UCSD-AML1 (cell line): ENCODE data around the gene POLR2A.
"Not testable (repeated sequence)": the region's sequence is repeated elsewhere in the genome, so short reads cannot be mapped to it uniquely, and the experiment has no call there.

ENCODE experiments used
- DNase-seq: peaks from one replicate; lab custom pipeline; 2025; ENCODE audit not compliant: unreplicated experiment; lab: John Stamatoyannopoulos, UW

The POLR2A gene

DNA sequence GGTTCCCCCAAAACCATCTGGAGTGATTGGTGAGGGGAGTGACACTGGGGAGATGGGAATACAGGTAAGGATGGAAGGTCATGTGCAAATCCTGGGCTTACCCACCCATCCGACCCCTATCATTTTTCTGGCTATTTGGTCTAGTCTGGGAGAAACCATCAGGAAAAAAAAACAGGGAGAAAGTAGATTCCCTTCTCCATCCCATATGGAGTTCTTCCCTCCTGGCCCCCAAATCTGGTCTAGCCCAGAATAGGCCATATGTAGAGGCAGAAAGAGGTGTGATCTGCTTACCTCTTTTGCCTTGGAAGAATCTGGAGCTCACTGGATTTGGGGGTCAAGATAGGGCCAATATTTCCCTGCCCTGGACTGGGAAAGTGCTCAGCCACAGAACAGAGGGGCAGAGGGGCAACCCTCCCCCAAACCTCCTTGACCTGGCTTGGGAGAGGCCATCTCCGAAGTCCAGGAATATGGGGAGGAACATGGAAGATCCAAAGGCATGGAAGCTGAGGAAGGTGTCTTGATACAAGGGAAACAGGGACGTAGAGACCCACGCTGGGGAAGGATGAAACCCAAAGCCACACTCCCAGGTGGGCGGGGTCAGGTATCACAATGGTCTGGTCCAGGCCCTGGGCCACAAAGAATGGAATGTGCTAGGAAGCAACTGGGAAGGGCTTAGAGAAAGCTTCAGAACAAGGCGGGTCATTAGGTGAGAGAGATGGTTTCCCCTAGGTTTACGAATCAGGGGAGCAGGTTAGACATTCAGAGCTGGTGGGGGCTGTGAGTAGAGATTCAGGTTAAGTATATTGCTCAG, 23.1 kb upstream of the POLR2A start:
- DNase-seq: no peak

DNA sequence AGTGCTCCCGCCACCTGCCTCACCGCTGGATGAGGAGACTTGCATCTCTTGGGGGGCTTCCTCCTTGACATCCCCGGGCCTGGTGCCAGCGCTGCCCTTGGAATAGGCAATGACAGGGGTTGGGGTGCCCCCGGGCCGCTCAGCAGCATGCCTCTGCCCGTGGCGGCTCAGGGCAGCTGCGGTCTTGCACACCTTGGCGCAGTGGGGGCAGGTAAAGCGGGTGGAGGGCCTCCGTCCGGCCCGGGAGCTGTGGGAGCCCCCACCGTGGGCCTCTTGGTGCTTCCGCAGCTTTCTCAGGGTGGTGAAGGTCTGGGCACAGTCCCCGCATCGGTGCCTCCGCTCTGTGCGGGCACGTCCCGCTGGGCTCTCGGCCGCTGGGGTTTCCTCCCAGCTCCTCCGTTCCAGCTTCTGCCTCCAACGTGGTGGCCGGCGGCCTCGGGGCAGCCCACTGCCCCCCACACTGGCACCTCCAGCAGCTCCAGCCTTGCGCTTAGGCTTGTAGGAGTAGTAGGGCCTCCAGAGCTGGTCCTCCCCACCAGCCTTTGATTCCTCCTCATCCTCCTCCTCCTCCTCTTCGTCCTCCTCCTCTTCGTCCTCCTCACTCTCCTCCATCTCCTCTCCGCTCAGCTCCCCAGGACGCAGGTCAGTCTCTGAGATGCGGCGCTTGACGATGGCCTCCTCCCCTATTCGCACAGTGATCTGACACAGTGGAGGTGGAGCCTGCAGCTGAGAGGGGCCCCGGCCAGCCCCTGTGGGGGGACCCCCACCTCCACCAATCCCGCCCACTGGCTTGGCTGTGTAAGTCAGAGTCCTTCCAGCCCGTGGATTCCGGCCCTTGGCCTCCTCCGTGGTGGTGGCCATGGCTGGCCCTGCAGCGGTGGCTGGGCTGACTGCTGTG, 21.4 kb upstream of the POLR2A start:
- no peak for DNase-seq

DNA sequence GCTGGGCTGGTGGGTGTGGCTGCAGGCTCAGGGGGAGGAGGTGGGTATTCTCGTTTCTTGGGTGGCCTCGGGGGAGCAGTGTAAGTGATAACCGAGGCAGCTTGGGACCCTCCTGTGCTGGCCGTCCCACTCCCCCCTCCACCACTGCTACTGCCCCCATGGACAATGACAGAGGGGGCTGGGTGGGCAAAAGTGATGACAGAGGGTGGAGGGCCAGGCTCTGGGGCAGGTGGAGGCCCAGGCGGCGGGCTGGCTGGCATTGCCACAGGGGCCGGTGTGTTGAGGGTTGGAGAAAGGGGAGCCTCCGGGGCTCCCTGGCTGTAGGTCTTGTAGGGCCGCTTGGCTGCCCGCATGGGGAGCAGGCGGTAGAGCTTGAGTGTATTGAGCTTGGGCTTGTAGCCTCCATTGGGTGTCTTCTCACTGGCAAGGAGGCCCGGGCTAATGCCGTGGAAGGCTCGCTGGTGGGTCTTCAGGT, 20.8 kb upstream of the POLR2A start:
- no peak for DNase-seq

DNA sequence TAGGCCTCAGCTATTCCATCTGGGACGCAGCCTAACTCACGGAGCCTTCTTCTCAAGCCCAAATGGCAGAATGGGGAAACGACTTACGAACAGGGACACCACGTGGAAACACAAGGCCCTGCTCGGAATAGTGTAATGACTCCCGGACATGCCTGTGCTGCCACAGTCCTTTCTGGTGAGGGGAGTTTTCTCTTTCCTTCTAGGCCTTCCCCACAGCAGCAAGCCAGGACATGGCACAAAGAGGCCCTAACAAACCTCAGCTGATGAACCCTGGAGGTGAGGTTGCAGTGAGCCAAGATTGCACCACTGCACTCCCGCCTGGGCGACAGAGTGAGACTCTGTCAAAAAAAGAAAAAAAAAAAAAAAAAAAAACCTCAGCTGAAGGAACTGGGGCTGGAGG, 20.1 kb upstream of the POLR2A start:
- DNase-seq: no peak

- DNase-seq: no peak
These were observed 18.4 kb upstream of the POLR2A start for GRCh38 chr17:7465597-7466275.

DNA sequence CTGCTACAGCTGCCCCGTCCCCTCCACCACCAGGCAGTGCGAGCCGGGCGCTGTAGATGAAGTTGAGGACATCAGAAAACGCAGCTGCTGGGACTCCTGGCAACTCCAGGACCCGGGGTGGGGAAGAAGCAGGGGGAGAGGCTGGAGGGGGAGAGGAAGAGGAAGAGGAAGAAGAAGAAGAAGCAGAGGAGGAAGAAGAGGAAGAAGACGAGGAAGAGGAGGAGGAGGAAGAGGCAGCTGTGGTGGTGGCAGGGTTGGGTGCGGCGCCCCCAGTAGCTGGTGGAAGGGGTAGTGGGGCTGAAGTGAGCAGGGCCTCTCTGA, 17.9 kb upstream of the POLR2A start:
- DNase-seq: no peak

GRCh38 chr17:7466639-7467341, 17.4 kb upstream of the POLR2A start:
- no peak for DNase-seq

DNA sequence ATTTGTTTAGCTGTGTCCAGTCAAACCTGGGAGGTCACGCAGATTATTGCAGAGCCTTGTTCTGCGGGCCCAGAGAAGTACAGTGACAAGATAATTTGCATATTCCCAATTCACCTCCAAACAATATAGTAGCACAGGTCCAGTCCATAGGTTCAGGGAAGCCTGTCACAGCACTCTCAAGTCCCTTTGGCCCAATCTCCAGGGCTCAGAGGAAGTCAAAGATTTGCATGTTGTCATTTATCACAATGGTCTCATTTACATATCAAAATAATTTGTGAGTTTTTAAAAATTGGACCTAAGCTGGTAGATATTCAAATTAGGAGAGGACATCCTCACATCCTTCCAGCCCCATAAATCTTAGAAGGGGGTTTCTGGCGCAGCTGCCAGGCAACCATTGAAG, 16.7 kb upstream of the POLR2A start:
- DNase-seq: no peak

GRCh38 chr17:7468290-7468689, 15.9 kb upstream of the POLR2A start:
- no peak for DNase-seq

DNA sequence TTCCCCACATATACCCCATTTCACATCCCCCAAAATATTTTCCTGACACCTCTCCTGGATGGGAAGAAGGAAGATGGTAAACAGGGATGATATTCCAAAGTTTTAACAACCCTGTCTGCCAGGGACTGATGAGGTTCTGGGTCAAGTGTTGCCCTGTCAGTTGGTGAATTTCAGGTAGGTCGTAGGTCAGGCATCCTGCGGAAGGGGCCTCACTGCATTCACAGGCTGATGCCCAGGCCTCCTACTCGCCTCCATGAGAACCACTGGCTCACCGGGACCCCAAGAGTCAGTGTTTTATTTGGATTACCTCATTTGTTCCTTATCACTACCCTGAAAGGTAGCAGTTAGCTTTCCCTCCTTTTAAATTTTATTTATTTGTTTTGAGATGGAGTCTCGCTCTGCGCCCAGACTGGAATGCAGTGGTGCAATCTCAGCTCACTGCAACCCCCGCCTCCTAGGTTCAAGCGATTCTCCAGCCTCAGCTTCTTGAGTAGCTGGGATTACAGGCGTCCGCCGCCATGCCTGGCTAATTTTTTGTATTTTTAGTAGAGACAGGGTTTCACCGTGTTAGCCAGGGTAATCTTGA, 15.3 kb upstream of the POLR2A start:
- DNase-seq: no peak

DNA sequence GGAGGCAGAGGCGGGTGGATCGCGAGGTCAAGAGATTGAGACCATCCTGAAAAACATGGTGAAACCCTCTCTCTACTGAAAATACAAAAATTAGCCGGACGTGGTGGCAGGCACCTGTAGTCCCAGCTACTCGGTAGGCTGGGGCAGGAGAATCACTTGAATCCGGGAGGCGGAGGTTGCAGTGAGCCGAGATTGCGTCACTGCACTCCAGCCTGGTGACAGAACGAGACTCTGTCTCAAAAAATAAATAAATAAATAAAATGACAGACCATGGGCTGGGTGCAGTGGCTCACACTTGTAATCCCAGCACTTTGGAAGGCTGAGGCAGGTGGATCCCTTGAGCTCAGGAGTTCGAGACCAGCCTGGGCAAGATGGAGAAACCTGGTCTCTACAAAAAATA, 14.3 kb upstream of the POLR2A start:
- not testable (repeated sequence) for DNase-seq

DNA sequence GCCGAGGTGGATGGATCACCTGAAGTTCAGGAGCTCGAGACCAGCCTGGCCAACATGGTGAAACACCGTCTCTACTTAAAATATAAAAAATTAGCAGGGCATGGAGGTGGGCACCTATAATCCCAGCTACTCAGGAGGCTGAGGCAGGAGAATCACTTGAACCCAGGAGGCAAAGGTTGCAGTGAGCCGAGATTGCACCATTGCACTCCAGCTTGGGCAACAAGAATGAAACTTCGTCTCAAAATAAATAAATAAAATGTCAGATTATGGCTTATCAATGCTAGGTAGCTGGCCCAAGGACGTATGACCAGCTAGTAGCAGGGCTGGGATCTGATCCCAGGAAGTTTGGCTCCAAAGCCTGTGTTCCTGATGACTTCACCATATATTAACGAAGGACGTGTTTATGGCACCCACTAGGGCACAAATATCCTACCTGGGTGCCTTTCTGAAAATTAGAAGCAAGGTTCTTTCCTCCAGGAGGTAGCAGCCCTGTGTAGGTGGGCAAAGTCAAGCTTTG, 13.7 kb upstream of the POLR2A start:
- not testable (repeated sequence) for DNase-seq

GRCh38 chr17:7471729-7472128, 12.4 kb upstream of the POLR2A start:
- DNase-seq: no peak

- DNase-seq: not testable (repeated sequence)
These were observed 9.4 kb upstream of the POLR2A start for GRCh38 chr17:7474767-7475166.

GRCh38 chr17:7475764-7476422, 8.3 kb upstream of the POLR2A start:
- DNase-seq: no peak

DNA sequence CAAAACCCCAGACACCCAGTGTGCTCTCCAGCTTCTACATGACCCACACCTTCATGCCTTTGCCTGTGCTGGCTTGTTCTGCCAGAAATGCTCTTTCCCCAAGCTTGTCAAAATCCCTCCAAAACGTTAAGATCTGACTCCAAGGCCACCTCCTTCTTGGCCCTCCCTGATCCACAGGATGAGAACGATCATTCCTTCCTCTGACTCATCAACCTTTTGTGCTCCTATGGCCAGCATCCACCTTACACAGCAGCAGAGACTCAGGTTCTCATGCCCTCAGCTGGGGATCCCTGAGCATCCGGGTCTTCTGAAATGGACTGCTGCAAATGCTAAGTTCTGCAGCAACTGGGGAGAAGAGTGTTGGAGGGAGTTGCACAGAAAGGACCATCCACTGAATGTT, 7.7 kb upstream of the POLR2A start:
- no peak for DNase-seq

GRCh38 chr17:7476951-7477350, 7.2 kb upstream of the POLR2A start:
- no peak for DNase-seq

DNA sequence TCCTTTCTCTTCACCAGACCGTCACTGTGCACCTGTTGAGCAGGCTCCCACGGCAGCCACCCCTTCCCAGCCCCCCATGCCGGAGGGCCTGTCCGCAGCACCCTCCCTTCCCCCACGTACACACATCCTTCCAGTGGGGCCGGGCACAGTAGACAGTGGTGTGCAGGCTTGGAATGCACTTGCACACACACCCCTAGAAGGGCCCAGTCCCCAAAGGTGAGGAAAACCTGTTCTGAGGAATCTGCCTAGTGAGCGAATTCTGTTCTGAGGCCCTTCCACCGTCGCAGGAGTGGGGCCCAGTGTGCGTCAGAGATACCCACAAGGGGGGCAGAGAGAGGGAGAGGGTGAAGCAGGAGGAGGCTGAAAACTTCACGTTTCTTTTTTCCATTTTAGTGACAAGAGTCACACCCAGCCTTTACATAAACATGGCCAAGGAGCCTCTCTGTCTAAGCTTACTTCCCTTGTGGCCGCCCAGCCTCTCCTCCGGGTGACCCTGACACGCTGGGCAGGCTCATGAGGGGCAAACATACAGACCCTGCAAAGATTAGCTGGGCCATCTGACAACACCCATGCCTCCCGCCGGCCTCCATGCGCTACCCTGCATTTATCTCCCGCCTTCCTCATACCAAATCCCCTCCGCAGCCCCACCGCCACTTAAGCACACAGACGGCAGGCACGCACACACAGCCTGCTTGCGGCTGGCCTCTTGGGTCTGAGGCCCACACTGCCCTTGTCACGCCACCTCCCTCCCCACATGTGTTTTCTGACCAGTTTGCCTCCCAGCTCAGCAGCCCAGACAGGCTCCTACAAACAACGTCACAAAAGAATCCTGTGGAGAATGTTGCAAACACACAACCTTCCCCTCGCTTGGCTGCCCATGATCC, 6.5 kb upstream of the POLR2A start:
- no peak for DNase-seq
